Hepatocyte (in vitro differentiated cells): ENCODE measurements around the gene LDLRAD4.

ENCODE experiments used
- CTCF ChIP-seq: fragments of 200-600 bp; sonication (generic); IDR thresholded peaks from 2 replicates; pipeline ENCODE4 v1.5.1; 2016; ENCODE audit warnings: antibody characterized with exemption, mild to moderate bottlenecking; ENCODE audit not compliant: poor library complexity
- EZH2 ChIP-seq: fragments of 200-600 bp; sonication (generic); IDR thresholded peaks from 2 replicates; pipeline ENCODE4 v1.6.1; 2016; ENCODE audit warnings: antibody characterized with exemption, mild to moderate bottlenecking, borderline replicate concordance
- EZH2phosphoT487 ChIP-seq: fragments of 200-600 bp; sonication (generic); IDR thresholded peaks from one replicate; pipeline ENCODE4 v1.6.1; 2018; ENCODE audit warnings: antibody characterized with exemption, mild to moderate bottlenecking, low read depth, moderate library complexity; ENCODE audit not compliant: unreplicated experiment, severe bottlenecking

DNA sequence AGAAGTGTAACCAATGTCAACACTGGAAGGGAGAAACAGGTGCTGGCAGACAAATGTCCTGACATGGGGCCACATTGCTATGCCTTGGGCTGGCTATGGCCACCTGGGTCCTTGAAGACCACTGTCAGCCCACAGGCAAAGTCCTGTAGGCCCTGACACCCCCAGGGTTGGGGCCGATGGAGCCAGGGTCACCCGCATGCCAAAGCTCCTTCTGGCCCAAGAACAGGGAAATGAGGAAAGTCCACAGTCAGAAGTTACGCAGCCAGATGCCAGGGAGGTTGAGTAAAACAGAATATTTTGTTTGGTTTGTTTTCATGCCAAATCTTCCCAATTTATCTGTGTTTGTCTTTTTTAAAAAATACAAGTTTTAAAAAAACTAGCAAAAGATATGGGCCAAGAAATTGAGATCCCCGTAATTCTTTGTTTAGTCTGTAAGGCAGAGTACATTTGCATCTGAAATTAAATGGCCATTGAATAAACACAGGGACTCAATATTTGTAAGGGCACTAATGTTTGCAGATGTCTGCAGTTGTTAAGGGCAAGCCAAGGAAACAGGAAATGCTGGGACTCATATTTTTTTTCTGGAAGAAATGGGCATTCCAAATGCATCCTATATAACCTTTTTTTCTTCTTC, 321.4 kb downstream of the LDLRAD4 start:
- TF ChIP-seq CTCF = no peak
- peak; percentile 67 for TF ChIP-seq EZH2phosphoT487
- TF ChIP-seq EZH2 = no peak
